HCT116 (cell line): ENCODE data around the gene FOXN1. TPM values are rescaled to one million over a fixed set of nuclear protein-coding genes. Genes with fewer than 3 reads are reported as not detected.

Experiments used
- ATAC-seq: fragments of 200-7000 bp; cut with Tn5 transposase; 2 replicates; pipeline ENCODE4 v1.9.1; 2020; ENCODE audit warnings: mild to moderate bottlenecking, moderate library complexity
- BruUV-seq: library from RNA; stranded (reverse); fragments of 400-500 nt; replicated peaks from 2 replicates; lab custom pipeline; 2021; lab: Mats Ljungman, UMichigan
- CTCF ChIA-PET: fragments of 300-600 bp; sonication (Branson Sonifier 250); formaldehyde crosslinking; loops from one replicate; lab custom pipeline; 2021; ENCODE audit warnings: antibody characterized with exemption; lab: Charles Lee
- POLR2A ChIA-PET: fragments of 300-600, 350-600 bp; sonication (Branson Sonifier 250); formaldehyde crosslinking; loops from one replicate; lab custom pipeline; 2021; ENCODE audit warnings: antibody characterized with exemption; lab: Charles Lee
- RAD21 ChIA-PET, 2 experiments: fragments of 300-600 bp; sonication (Branson Sonifier 250); formaldehyde crosslinking; loops; one replicate each; lab custom pipeline; 2023; ENCODE audit warnings: low total read pairs in 2 of 2; ENCODE audit not compliant: uncharacterized antibody in 2 of 2, unreplicated experiment in 2 of 2, low non-redundant PET in 1 of 2; lab: Charles Lee
- DNase-seq: peaks from one replicate; pipeline ENCODE4 v3.0.0-alpha.2; 2010; ENCODE audit warnings: low read depth, low spot score
- H2AFZ ChIP-seq: fragments of 200-600 bp; shearing (Covaris generic), sonication (generic); 2 replicates; pipeline ENCODE4 v1.6.1; 2017; ENCODE audit warnings: low read depth, mixed run types, mixed read lengths, antibody characterized with exemption, low read length; ENCODE audit not compliant: poor library complexity, severe bottlenecking
- H3K27ac ChIP-seq: 2 replicates; pipeline ENCODE4 v1.5.1; 2012; ENCODE audit warnings: low read depth, low read length
- H3K27me3 ChIP-seq: fragments of 200-600 bp; sonication (generic); 2 replicates; pipeline ENCODE4 v1.6.1; 2016; ENCODE audit warnings: mixed run types, low read length, mixed read lengths; ENCODE audit not compliant: insufficient read depth
- H3K36me3 ChIP-seq, 2 experiments: fragments of 200-500 bp in 1 of 2; fragments of 200-600 bp in 1 of 2; sonication (Bioruptor generic) in 1 of 2; sonication (generic) in 1 of 2; 2 replicates each; pipeline versions ENCODE4 v1.5.1 to v1.6.1; 2014 to 2016; ENCODE audit warnings: low read length in 2 of 2, inconsistent platforms in 1 of 2, mixed read lengths in 1 of 2, mixed run types in 1 of 2; ENCODE audit not compliant: insufficient read depth in 2 of 2, control insufficient read depth in 1 of 2
- H3K4me1 ChIP-seq, 2 experiments: fragments of 200-600 bp in 1 of 2; sonication (generic) in 1 of 2; 2 replicates each; pipeline versions ENCODE4 v1.5.1 to v1.6.1; 2012 to 2017; ENCODE audit warnings: low read length in 2 of 2, inconsistent platforms in 1 of 2, mild to moderate bottlenecking in 1 of 2, mixed read lengths in 1 of 2, mixed run types in 1 of 2, moderate library complexity in 1 of 2; ENCODE audit not compliant: insufficient read depth in 2 of 2, control insufficient read depth in 1 of 2
- H3K4me2 ChIP-seq: fragments of 200-600 bp; sonication (generic); 2 replicates; pipeline ENCODE4 v1.6.1; 2017; ENCODE audit warnings: mixed run types, low read length, mixed read lengths
- H3K4me3 ChIP-seq, 2 experiments: fragments of 200-600 bp in 1 of 2; sonication (generic) in 1 of 2; replicated peaks in 1 of 2; 2 replicates each; pipeline ENCODE4 v1.5.1; 2011 to 2016; ENCODE audit warnings: low read length in 2 of 2, control low read depth in 1 of 2, low read depth in 1 of 2, mild to moderate bottlenecking in 1 of 2, mixed read lengths in 1 of 2, mixed run types in 1 of 2
- H3K79me2 ChIP-seq: fragments of 200-600 bp; sonication (generic); 2 replicates; pipeline ENCODE4 v1.6.1; 2017; ENCODE audit warnings: mild to moderate bottlenecking, mixed run types, low read length, moderate library complexity, mixed read lengths; ENCODE audit not compliant: insufficient read depth
- H3K9ac ChIP-seq: fragments of 200-600 bp; sonication (generic); 2 replicates; pipeline ENCODE4 v1.6.1; 2016; ENCODE audit warnings: low read length, mixed read lengths
- H3K9me2 ChIP-seq: fragments of 200-600 bp; sonication (generic), shearing (Covaris generic); 2 replicates; pipeline ENCODE4 v1.6.1; 2017; ENCODE audit warnings: mixed run types, mild to moderate bottlenecking, moderate library complexity; ENCODE audit not compliant: insufficient read depth
- H3K9me3 ChIP-seq, 2 experiments: fragments of 200-500 bp in 1 of 2; fragments of 200-600 bp in 1 of 2; sonication (Bioruptor generic) in 1 of 2; sonication (generic) in 1 of 2; 2 replicates each; pipeline ENCODE4 v1.6.1; 2014 to 2017; ENCODE audit warnings: low read length in 2 of 2, mixed read lengths in 2 of 2, inconsistent platforms in 1 of 2, low read depth in 1 of 2, mild to moderate bottlenecking in 1 of 2, mixed run types in 1 of 2, moderate library complexity in 1 of 2; ENCODE audit not compliant: control insufficient read depth in 1 of 2, insufficient read depth in 1 of 2
- H4K20me1 ChIP-seq: fragments of 200-600 bp; sonication (generic), shearing (Covaris generic); 2 replicates; pipeline ENCODE4 v1.6.1; 2017; ENCODE audit warnings: mixed run types, mild to moderate bottlenecking, moderate library complexity; ENCODE audit not compliant: insufficient read depth
- ATF3 ChIP-seq: IDR thresholded peaks from 2 replicates; pipeline ENCODE4 v1.6.1; 2012
- CBX3 ChIP-seq: IDR thresholded peaks from 2 replicates; pipeline ENCODE4 v1.6.1; 2012; ENCODE audit warnings: low read depth
- CEBPB ChIP-seq: IDR thresholded peaks from 2 replicates; pipeline ENCODE4 v1.6.1; 2012; ENCODE audit warnings: low read depth
- EGR1 ChIP-seq: IDR thresholded peaks from 2 replicates; pipeline ENCODE4 v1.6.1; 2012; ENCODE audit warnings: low read depth
- ELF1 ChIP-seq: IDR thresholded peaks from 2 replicates; pipeline ENCODE4 v1.6.1; 2012; ENCODE audit warnings: low read depth, borderline replicate concordance
- FOSL1 ChIP-seq: IDR thresholded peaks from 2 replicates; pipeline ENCODE4 v1.6.1; 2012; ENCODE audit warnings: low read depth
- JUND ChIP-seq: IDR thresholded peaks from 2 replicates; pipeline ENCODE4 v1.6.1; 2012
- MAX ChIP-seq: IDR thresholded peaks from 2 replicates; pipeline ENCODE4 v1.6.1; 2012
- POLR2A ChIP-seq: IDR thresholded peaks from 2 replicates; pipeline ENCODE4 v1.7.0; 2011; ENCODE audit warnings: borderline replicate concordance; ENCODE audit not compliant: insufficient read depth, insufficient read length; ENCODE audit errors: extremely low read depth
- POLR2AphosphoS5 ChIP-seq: IDR thresholded peaks from 2 replicates; pipeline ENCODE4 v1.6.1; 2011; ENCODE audit warnings: mild to moderate bottlenecking, low read depth, low read length, moderate library complexity
- SP1 ChIP-seq: IDR thresholded peaks from 2 replicates; pipeline ENCODE4 v1.6.1; 2012; ENCODE audit warnings: low read depth
- TCF7L2 ChIP-seq: IDR thresholded peaks from 2 replicates; pipeline ENCODE4 v1.7.0; 2011; ENCODE audit warnings: borderline replicate concordance, inconsistent platforms; ENCODE audit not compliant: insufficient read depth, insufficient read length; ENCODE audit errors: extremely low read depth
- YY1 ChIP-seq: IDR thresholded peaks from 2 replicates; pipeline ENCODE4 v1.6.1; 2011; ENCODE audit warnings: low read length, low read depth, moderate library complexity, mild to moderate bottlenecking; ENCODE audit not compliant: insufficient replicate concordance; ENCODE audit errors: extremely low read depth
- intact Hi-C: fragments of 100-400 bp; cut with micrococcal nuclease; formaldehyde crosslinking; loops from 2 replicates; pipeline ENCODE4 v1.10.0; 2022
- total RNA-seq: library from RNA; stranded (reverse); gene quantifications from one replicate; pipeline ENCODE4 v1.2.1, GENCODE V29; 2021; ENCODE audit not compliant: unreplicated experiment

The FOXN1 gene
- total RNA-seq, 1 experiment from 2014 or later = not detected

GRCh38 chr17:28485049-28485448 is 21.1 kb upstream of the FOXN1 start:
- Histone ChIP-seq H3K4me1 (no peaks in the 10 kb centered on the region; a peak in 1 of 4 replicates), H3K9ac (no peak overlapping the region), H3K79me2 (no peaks in the 10 kb centered on the region), H2AFZ (no peak overlapping the region), H3K36me3 (no peaks in the 10 kb centered on the region), H4K20me1 (no peaks in the 10 kb centered on the region), H3K27ac (no peak overlapping the region), H3K4me3 (no peak overlapping the region), H3K9me3 (no peaks in the 10 kb centered on the region), H3K9me2 (no peaks in the 10 kb centered on the region), H3K27me3 (no peaks in the 10 kb centered on the region; the same call in none of the 2 replicates), H3K4me2 (no peak overlapping the region)
- ATAC-seq = no peak
- no TSS peak for BruUV-seq
- ChIA-PET POLR2A (no interaction called here), CTCF (interaction anchor here (1.2 kb wide), 1 partner anchor 10 kb away, joined by 3 read pairs; no protein-coding TSS in a partner anchor), RAD21 (no interaction called here)
- TF ChIP-seq FOSL1 = no peak
- no peak for TF ChIP-seq YY1
- TF ChIP-seq JUND = no peak
- no peak for TF ChIP-seq POLR2A
- no peak for TF ChIP-seq TCF7L2
- no peak for TF ChIP-seq POLR2AphosphoS5
- TF ChIP-seq CEBPB = no peak
- TF ChIP-seq ATF3 = no peak
- TF ChIP-seq SP1 = no peak
- TF ChIP-seq CBX3 = no peak
- TF ChIP-seq MAX = no peak
- no peak for TF ChIP-seq EGR1
- TF ChIP-seq ELF1 = no peak
- no peak for DNase-seq
- intact Hi-C loops = no loop called here
